HCT116 (cell line): ENCODE measurements around the gene BEND3. TPM values are rescaled to one million over a fixed set of nuclear protein-coding genes. Genes with fewer than 3 reads are reported as not detected.

Experiments
- ATAC-seq: fragments of 200-7000 bp; cut with Tn5 transposase; 2 replicates; pipeline ENCODE4 v1.9.1; 2020; ENCODE audit warnings: mild to moderate bottlenecking, moderate library complexity
- BruUV-seq: library from RNA; stranded (reverse); fragments of 400-500 nt; replicated peaks from 2 replicates; lab custom pipeline; 2021; lab: Mats Ljungman, UMichigan
- CTCF ChIA-PET: fragments of 300-600 bp; sonication (Branson Sonifier 250); formaldehyde crosslinking; loops from one replicate; lab custom pipeline; 2021; ENCODE audit warnings: antibody characterized with exemption; lab: Charles Lee
- POLR2A ChIA-PET: fragments of 300-600, 350-600 bp; sonication (Branson Sonifier 250); formaldehyde crosslinking; loops from one replicate; lab custom pipeline; 2021; ENCODE audit warnings: antibody characterized with exemption; lab: Charles Lee
- RAD21 ChIA-PET, 2 experiments: fragments of 300-600 bp; sonication (Branson Sonifier 250); formaldehyde crosslinking; loops; one replicate each; lab custom pipeline; 2023; ENCODE audit warnings: low total read pairs in 2 of 2; ENCODE audit not compliant: uncharacterized antibody in 2 of 2, unreplicated experiment in 2 of 2, low non-redundant PET in 1 of 2; lab: Charles Lee
- DNase-seq: peaks from one replicate; pipeline ENCODE4 v3.0.0-alpha.2; 2010; ENCODE audit warnings: low read depth, low spot score
- H2AFZ ChIP-seq: fragments of 200-600 bp; shearing (Covaris generic), sonication (generic); 2 replicates; pipeline ENCODE4 v1.6.1; 2017; ENCODE audit warnings: low read depth, mixed run types, mixed read lengths, antibody characterized with exemption, low read length; ENCODE audit not compliant: poor library complexity, severe bottlenecking
- H3K27ac ChIP-seq: 2 replicates; pipeline ENCODE4 v1.5.1; 2012; ENCODE audit warnings: low read depth, low read length
- H3K27me3 ChIP-seq: fragments of 200-600 bp; sonication (generic); 2 replicates; pipeline ENCODE4 v1.6.1; 2016; ENCODE audit warnings: mixed run types, low read length, mixed read lengths; ENCODE audit not compliant: insufficient read depth
- H3K36me3 ChIP-seq, 2 experiments: fragments of 200-500 bp in 1 of 2; fragments of 200-600 bp in 1 of 2; sonication (Bioruptor generic) in 1 of 2; sonication (generic) in 1 of 2; 2 replicates each; pipeline versions ENCODE4 v1.5.1 to v1.6.1; 2014 to 2016; ENCODE audit warnings: low read length in 2 of 2, inconsistent platforms in 1 of 2, mixed read lengths in 1 of 2, mixed run types in 1 of 2; ENCODE audit not compliant: insufficient read depth in 2 of 2, control insufficient read depth in 1 of 2
- H3K4me1 ChIP-seq, 2 experiments: fragments of 200-600 bp in 1 of 2; sonication (generic) in 1 of 2; 2 replicates each; pipeline versions ENCODE4 v1.5.1 to v1.6.1; 2012 to 2017; ENCODE audit warnings: low read length in 2 of 2, inconsistent platforms in 1 of 2, mild to moderate bottlenecking in 1 of 2, mixed read lengths in 1 of 2, mixed run types in 1 of 2, moderate library complexity in 1 of 2; ENCODE audit not compliant: insufficient read depth in 2 of 2, control insufficient read depth in 1 of 2
- H3K4me2 ChIP-seq: fragments of 200-600 bp; sonication (generic); 2 replicates; pipeline ENCODE4 v1.6.1; 2017; ENCODE audit warnings: mixed run types, low read length, mixed read lengths
- H3K4me3 ChIP-seq, 2 experiments: fragments of 200-600 bp in 1 of 2; sonication (generic) in 1 of 2; replicated peaks in 1 of 2; 2 replicates each; pipeline ENCODE4 v1.5.1; 2011 to 2016; ENCODE audit warnings: low read length in 2 of 2, control low read depth in 1 of 2, low read depth in 1 of 2, mild to moderate bottlenecking in 1 of 2, mixed read lengths in 1 of 2, mixed run types in 1 of 2
- H3K79me2 ChIP-seq: fragments of 200-600 bp; sonication (generic); 2 replicates; pipeline ENCODE4 v1.6.1; 2017; ENCODE audit warnings: mild to moderate bottlenecking, mixed run types, low read length, moderate library complexity, mixed read lengths; ENCODE audit not compliant: insufficient read depth
- H3K9ac ChIP-seq: fragments of 200-600 bp; sonication (generic); 2 replicates; pipeline ENCODE4 v1.6.1; 2016; ENCODE audit warnings: low read length, mixed read lengths
- H3K9me2 ChIP-seq: fragments of 200-600 bp; sonication (generic), shearing (Covaris generic); 2 replicates; pipeline ENCODE4 v1.6.1; 2017; ENCODE audit warnings: mixed run types, mild to moderate bottlenecking, moderate library complexity; ENCODE audit not compliant: insufficient read depth
- H3K9me3 ChIP-seq, 2 experiments: fragments of 200-500 bp in 1 of 2; fragments of 200-600 bp in 1 of 2; sonication (Bioruptor generic) in 1 of 2; sonication (generic) in 1 of 2; 2 replicates each; pipeline ENCODE4 v1.6.1; 2014 to 2017; ENCODE audit warnings: low read length in 2 of 2, mixed read lengths in 2 of 2, inconsistent platforms in 1 of 2, low read depth in 1 of 2, mild to moderate bottlenecking in 1 of 2, mixed run types in 1 of 2, moderate library complexity in 1 of 2; ENCODE audit not compliant: control insufficient read depth in 1 of 2, insufficient read depth in 1 of 2
- H4K20me1 ChIP-seq: fragments of 200-600 bp; sonication (generic), shearing (Covaris generic); 2 replicates; pipeline ENCODE4 v1.6.1; 2017; ENCODE audit warnings: mixed run types, mild to moderate bottlenecking, moderate library complexity; ENCODE audit not compliant: insufficient read depth
- CBX3 ChIP-seq: IDR thresholded peaks from 2 replicates; pipeline ENCODE4 v1.6.1; 2012; ENCODE audit warnings: low read depth
- EGR1 ChIP-seq: IDR thresholded peaks from 2 replicates; pipeline ENCODE4 v1.6.1; 2012; ENCODE audit warnings: low read depth
- EZH2phosphoT487 ChIP-seq: fragments of 200-600 bp; IDR thresholded peaks from 2 replicates; pipeline ENCODE4 v1.6.1; 2018; ENCODE audit warnings: antibody characterized with exemption, borderline replicate concordance
- YY1 ChIP-seq: IDR thresholded peaks from 2 replicates; pipeline ENCODE4 v1.6.1; 2011; ENCODE audit warnings: low read length, low read depth, moderate library complexity, mild to moderate bottlenecking; ENCODE audit not compliant: insufficient replicate concordance; ENCODE audit errors: extremely low read depth
- intact Hi-C: fragments of 100-400 bp; cut with micrococcal nuclease; formaldehyde crosslinking; loops from 2 replicates; pipeline ENCODE4 v1.10.0; 2022
- total RNA-seq: library from RNA; stranded (reverse); gene quantifications from one replicate; pipeline ENCODE4 v1.2.1, GENCODE V29; 2021; ENCODE audit not compliant: unreplicated experiment
- TF ChIP-seq, protein P1 (sequence below): IDR thresholded peaks from 2 replicates; pipeline ENCODE4 v1.6.1; 2011; ENCODE audit warnings: mild to moderate bottlenecking, low read length, moderate library complexity; ENCODE audit not compliant: insufficient replicate concordance; ENCODE audit errors: extremely low read depth

Gene BEND3
- total RNA-seq, 1 experiment from 2014 or later = 6.3 TPM

DNA sequence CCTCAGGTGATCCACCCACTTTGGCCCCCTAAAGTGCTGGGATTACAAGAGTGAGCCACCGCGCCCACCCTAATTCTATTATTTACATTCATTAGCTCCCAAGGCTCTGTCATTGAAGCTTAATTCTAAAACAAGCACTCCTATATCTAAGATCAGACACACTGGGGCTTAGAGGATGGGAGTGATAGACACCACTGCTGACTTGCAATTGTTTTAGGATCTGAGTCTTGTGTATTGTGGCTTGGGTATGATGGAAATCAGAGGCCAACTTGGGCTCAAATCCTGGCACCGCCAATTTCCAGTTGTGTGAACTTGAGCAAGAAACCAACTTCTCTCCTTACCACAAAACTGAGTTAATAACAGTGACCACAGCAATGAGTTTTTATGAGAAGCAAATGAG, 52.6 kb downstream of the BEND3 start:
- Histone ChIP-seq H4K20me1 (no peaks in the 10 kb centered on the region), H2AFZ (no peak overlapping the region), H3K4me3 (no peak overlapping the region), H3K4me2 (no peak overlapping the region), H3K9me2 (no peaks in the 10 kb centered on the region), H3K27ac (no peak overlapping the region), H3K27me3 (no peaks in the 10 kb centered on the region), H3K4me1 (no peaks in the 10 kb centered on the region), H3K79me2 (no peaks in the 10 kb centered on the region), H3K9me3 (no peaks in the 10 kb centered on the region), H3K36me3 (no peaks in the 10 kb centered on the region), H3K9ac (no peak overlapping the region)
- intact Hi-C loops = no loop called here
- ChIA-PET POLR2A (no interaction called here), CTCF (no interaction called here), RAD21 (no interaction called here)
- no TSS peak for BruUV-seq
- no peak for TF ChIP-seq EGR1
- DNase-seq (no peak), ATAC-seq (no peak)

GRCh38 chr6:107061125-107062020, 53.9 kb downstream of the BEND3 start:
- CTCF ChIA-PET = no interaction called here
- H3K9ac ChIP-seq = no peak overlapping the region
- no peak overlapping the region for H2AFZ ChIP-seq
- POLR2A ChIA-PET = no interaction called here
- RAD21 ChIA-PET = no interaction called here
- H3K79me2 ChIP-seq = no peaks in the 10 kb centered on the region
- H3K9me3 ChIP-seq = no peaks in the 10 kb centered on the region
- DNase-seq = no peak
- no peak for TF ChIP-seq YY1
- no peak for TF ChIP-seq EZH2phosphoT487
- TF ChIP-seq, protein P1, sequence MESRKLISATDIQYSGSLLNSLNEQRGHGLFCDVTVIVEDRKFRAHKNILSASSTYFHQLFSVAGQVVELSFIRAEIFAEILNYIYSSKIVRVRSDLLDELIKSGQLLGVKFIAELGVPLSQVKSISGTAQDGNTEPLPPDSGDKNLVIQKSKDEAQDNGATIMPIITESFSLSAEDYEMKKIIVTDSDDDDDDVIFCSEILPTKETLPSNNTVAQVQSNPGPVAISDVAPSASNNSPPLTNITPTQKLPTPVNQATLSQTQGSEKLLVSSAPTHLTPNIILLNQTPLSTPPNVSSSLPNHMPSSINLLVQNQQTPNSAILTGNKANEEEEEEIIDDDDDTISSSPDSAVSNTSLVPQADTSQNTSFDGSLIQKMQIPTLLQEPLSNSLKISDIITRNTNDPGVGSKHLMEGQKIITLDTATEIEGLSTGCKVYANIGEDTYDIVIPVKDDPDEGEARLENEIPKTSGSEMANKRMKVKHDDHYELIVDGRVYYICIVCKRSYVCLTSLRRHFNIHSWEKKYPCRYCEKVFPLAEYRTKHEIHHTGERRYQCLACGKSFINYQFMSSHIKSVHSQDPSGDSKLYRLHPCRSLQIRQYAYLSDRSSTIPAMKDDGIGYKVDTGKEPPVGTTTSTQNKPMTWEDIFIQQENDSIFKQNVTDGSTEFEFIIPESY = no peak
- TF ChIP-seq CBX3 = no peak
- TF ChIP-seq, all 23 proteins: peak for 0
- no peaks in the 10 kb centered on the region for H3K27me3 ChIP-seq
- no peaks in the 10 kb centered on the region for H3K4me1 ChIP-seq
- H3K9me2 ChIP-seq = no peaks in the 10 kb centered on the region
- no peak overlapping the region for H3K27ac ChIP-seq
- no peak for ATAC-seq
- no peak overlapping the region for H3K4me2 ChIP-seq
- BruUV-seq = no TSS peak
- no peaks in the 10 kb centered on the region for H4K20me1 ChIP-seq
- H3K36me3 ChIP-seq = no peaks in the 10 kb centered on the region
- intact Hi-C loops = no loop called here
- no peak overlapping the region for H3K4me3 ChIP-seq
